Neural cell (in vitro differentiated cells): ENCODE data around the gene TRIM60.

Experiments
- EP300 ChIP-seq: fragments of 450-650 bp; conservative IDR thresholded peaks from 2 replicates; pipeline ENCODE4 v1.6.1; 2014; ENCODE audit warnings: antibody characterized with exemption, mild to moderate bottlenecking, moderate library complexity; ENCODE audit not compliant: poor library complexity, severe bottlenecking
- EZH2 ChIP-seq: fragments of 200-600, 300-800 bp; shearing (Covaris generic), sonication (generic); IDR thresholded peaks from 2 replicates; pipeline ENCODE4 v1.6.1; 2014; ENCODE audit warnings: antibody characterized with exemption, low read length, borderline replicate concordance, mild to moderate bottlenecking; ENCODE audit not compliant: insufficient read depth, poor library complexity, severe bottlenecking
- MXI1 ChIP-seq: fragments of 450-650 bp; conservative IDR thresholded peaks from 2 replicates; pipeline ENCODE4 v1.6.1; 2014; ENCODE audit warnings: antibody characterized with exemption, mild to moderate bottlenecking; ENCODE audit not compliant: poor library complexity, severe bottlenecking
- POLR2AphosphoS5 ChIP-seq: IDR thresholded peaks from 2 replicates; pipeline ENCODE4 v1.6.1; 2012
- SMC3 ChIP-seq: fragments of 450-650 bp; conservative IDR thresholded peaks from 2 replicates; pipeline ENCODE4 v1.6.1; 2014; ENCODE audit warnings: antibody characterized with exemption, mild to moderate bottlenecking, moderate library complexity; ENCODE audit not compliant: poor library complexity
- TAF1 ChIP-seq: IDR thresholded peaks from 2 replicates; pipeline ENCODE4 v1.6.1; 2012; ENCODE audit warnings: low read depth
- TF ChIP-seq, protein P1 (sequence below): fragments of 450-650 bp; IDR thresholded peaks from 2 replicates; pipeline ENCODE4 v1.5.1; 2014; ENCODE audit warnings: antibody characterized with exemption, mild to moderate bottlenecking, moderate library complexity; ENCODE audit not compliant: poor library complexity, severe bottlenecking

- TF ChIP-seq POLR2AphosphoS5 (no peak), MXI1 (no peak), TAF1 (no peak), EZH2 (no peak), EP300 (no peak), SMC3 (no peak)
- TF ChIP-seq, protein P1, sequence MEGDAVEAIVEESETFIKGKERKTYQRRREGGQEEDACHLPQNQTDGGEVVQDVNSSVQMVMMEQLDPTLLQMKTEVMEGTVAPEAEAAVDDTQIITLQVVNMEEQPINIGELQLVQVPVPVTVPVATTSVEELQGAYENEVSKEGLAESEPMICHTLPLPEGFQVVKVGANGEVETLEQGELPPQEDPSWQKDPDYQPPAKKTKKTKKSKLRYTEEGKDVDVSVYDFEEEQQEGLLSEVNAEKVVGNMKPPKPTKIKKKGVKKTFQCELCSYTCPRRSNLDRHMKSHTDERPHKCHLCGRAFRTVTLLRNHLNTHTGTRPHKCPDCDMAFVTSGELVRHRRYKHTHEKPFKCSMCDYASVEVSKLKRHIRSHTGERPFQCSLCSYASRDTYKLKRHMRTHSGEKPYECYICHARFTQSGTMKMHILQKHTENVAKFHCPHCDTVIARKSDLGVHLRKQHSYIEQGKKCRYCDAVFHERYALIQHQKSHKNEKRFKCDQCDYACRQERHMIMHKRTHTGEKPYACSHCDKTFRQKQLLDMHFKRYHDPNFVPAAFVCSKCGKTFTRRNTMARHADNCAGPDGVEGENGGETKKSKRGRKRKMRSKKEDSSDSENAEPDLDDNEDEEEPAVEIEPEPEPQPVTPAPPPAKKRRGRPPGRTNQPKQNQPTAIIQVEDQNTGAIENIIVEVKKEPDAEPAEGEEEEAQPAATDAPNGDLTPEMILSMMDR = no peak
Measured at GRCh38 chr4:164997941-164998340, 33.9 kb upstream of the TRIM60 start.
